Activated T-helper 9 cell treated with anti-CD3 and anti-CD28 coated beads, Interleukin-2, amount 50 U/mL, for 16 hours (primary cell): ENCODE data around the gene SUOX.
"Not testable (repeated sequence)": the region's sequence is repeated elsewhere in the genome, so short reads cannot be mapped to it uniquely, and the experiment has no call there.

ENCODE experiments used
- DNase-seq: peaks from one replicate; pipeline ENCODE4 v3.0.0-alpha.2; 2020; ENCODE audit warnings: low read depth

The SUOX gene

DNA sequence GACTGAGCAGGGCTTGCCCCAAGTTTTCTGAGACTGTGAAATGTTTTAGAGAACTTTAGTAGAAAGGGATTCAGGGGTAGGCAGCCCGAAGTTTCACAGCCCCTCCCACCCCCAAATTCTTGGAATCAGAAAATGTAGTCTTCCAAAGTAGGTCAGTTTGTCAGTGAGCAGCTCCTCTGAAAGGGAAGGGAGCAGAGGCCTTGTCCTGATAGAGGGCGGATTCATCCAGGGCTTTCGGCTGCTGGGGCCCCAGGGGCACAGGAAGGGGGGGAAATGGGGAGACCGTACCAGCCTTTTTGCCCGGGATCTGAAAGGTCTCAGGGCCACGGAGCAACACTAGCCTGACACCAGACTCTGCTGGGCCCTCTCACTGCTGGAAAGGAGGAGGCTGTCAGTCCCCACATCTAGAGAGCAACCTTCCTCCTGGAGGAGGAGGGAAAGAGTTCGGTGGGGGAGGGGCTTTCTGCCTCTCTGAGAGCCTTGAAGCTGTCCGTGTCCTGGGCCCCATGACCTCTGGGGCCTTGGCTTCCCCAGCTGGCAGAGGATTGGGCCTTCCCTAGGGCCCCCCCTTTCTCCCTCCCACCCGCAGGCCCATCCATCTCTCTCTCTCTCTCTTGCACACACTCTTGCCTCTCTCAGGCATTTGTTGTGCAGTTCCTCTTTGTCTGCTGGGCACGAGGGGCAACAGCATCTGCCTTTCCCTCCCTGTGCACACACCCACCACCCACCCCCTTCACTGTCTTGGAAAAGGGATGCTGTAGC is 23.5 kb downstream of the SUOX start, which contains the start of gene IKZF4:
Gene IKZF4, plus strand, starts transcription at position 621 of the 762 bp plus-strand sequence. CDS start 451 bp downstream, outside the sequence.
- no peak for DNase-seq

DNA sequence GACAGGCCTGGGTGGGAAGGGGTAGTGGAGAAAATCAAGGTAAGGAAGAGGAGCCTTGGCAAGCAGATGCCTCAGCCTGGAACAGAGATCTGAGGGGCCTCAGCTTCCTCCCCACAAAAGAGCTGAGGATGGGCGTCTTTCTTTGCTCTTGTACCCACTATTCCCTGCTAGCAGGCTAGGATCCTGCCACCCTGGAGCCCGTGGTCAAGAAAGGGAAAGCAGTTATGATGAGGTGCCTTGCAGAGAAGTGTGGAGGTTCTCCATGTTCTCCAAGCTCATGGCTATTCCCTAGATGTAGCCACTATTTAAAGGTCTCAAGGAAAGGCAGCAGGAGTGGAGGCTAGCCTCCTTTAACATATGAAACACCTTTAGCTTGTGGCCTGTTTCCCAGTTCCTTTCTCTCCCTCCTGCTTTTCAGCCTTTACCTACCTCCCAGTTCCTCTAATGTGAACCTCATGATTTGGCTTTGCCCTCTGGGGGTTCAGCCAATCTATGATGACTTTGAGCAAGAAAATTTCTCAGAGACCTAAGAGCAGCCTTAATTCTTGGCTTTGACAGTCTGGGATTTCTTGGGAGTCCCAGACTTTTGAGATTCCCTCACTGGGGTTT is 24.9 kb downstream of the SUOX start:
- DNase-seq: no peak

- no peak for DNase-seq
Observed at GRCh38 chr12:56028511-56029165, 31.6 kb downstream of the SUOX start.

DNA sequence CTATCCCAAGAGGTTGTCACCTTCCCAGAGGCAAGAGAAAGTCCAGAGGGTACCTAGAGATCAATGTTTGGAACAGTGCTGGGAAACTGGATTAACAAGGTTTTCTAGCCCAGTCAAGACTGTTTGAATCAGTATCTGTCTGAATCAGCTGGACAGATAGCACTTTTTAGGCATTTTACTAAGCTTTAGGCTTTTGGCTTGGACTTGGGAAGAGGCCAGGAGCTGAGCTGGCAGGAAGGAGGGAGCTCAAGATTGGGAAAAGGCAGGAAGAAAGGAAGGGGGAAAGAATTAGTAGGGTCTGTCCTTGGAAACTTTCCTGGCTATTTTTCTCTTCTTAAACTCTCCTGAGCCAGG is 32.1 kb downstream of the SUOX start:
- no peak for DNase-seq

DNA sequence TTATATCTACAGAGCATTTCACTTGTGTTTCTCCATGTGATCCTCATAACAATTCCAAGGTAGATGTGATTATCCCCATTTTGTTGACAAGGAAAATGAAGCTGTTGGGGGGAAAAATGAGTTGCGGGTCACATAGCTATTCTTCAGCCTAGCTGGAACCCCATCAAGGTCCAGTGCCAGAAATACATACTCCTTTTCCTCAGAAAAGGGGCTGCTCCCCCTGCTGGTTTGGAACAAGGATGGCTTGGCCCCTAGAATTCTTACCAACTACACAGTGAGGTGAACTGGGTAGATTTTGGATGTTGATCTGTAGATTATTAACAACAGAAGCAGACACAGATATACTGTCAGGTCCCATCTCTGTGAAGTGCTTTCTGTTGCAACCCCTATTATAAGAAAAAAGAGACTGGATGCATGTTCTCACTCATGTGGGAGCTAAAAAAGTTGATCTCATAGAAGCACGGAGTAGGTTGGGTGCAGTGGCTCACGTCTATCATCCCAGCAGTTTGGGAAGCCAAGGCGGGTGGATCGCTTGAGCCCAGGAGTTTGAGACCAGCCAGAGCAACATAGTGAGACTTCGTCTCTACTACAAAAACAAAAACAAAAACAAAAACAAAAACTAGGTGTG is 32.7 kb downstream of the SUOX start:
- no peak for DNase-seq

- no peak for DNase-seq
Observed at GRCh38 chr12:56031987-56032386, 34.9 kb downstream of the SUOX start.

GRCh38 chr12:56034586-56035332 is 37.7 kb downstream of the SUOX start:
- no peak for DNase-seq

DNA sequence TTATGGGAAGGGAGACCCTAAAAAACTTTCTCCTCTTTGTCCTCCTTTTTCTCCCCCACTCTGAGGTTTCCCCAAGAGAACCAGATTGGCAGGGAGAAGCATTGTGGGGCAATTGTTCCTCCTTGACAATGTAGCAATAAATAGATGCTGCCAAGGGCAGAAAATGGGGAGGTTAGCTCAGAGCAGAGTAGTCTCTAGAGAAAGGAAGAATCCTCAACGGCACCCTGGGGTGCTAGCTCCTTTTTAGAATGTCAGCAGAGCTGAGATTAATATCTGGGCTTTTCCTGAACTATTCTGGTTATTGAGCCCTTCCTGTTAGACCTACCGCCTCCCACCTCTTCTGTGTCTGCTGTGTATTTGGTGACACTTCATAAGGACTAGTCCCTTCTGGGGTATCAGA is 40.1 kb downstream of the SUOX start:
- DNase-seq: no peak

- DNase-seq: no peak
Observed at GRCh38 chr12:56038022-56038655, 41.1 kb downstream of the SUOX start.

DNA sequence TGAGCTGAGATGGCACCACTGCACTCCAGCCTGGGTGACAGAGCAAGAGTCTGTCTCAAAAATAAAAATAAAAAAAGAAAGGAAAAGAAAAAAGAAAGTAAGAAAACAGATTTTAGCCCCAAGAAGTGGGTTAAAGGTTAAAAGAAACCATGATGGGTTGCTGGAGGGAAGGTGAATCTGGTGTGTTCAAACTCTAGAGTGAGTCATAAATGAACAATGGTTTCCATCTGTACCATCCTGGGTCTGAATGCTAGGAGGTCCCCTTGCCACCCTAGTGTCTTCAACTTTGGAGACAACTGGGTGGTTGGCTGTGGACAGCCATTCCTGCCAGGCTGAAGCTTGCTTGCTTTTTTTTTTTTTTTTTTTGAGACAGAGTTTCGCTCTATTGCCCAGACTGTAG is 43.1 kb downstream of the SUOX start:
- DNase-seq: no peak

- DNase-seq: no peak
Observed at GRCh38 chr12:56040963-56041551, 44.0 kb downstream of the SUOX start.

- DNase-seq: peak; percentile 84
Observed at GRCh38 chr12:56041552-56042429, 44.7 kb downstream of the SUOX start, which contains the start of gene RPS26. Gene RPS26, plus strand, starts transcription at chr12:56041918. Its CDS starts 249 bp downstream, at chr12:56042167.

DNA sequence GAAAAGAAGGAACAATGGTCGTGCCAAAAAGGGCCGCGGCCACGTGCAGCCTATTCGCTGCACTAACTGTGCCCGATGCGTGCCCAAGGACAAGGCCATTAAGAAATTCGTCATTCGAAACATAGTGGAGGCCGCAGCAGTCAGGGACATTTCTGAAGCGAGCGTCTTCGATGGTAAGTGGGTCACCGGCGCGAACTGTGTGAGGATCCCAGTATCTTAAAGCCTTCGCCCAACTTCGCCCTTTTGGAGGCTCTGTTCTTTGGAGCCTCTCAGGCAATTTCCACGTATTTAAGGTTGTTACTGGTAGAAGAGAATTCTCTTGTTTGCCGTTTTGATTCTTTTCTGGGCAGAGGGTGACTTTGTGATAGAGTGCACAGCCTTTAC is 45.3 kb downstream of the SUOX start:
- not testable (repeated sequence) for DNase-seq

DNA sequence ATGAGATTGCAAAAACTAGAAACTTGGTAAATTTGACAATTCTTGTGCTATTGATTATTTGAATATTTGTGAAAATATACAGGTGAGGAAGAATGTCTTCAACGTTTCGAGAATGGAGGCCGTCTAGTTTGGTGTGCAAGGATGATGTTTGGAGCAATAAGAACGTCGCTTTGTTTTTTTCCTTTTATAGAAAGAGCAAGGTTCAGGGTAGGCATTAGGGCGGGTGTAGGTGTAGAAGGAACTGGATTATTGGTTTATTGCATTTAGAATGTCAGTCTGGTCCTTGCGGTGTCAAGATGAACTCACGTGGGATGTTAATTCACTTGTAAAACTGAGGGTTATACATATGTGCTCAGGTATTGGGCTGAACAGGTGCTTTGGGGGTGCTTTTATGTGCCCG is 45.8 kb downstream of the SUOX start:
- no peak for DNase-seq

DNA sequence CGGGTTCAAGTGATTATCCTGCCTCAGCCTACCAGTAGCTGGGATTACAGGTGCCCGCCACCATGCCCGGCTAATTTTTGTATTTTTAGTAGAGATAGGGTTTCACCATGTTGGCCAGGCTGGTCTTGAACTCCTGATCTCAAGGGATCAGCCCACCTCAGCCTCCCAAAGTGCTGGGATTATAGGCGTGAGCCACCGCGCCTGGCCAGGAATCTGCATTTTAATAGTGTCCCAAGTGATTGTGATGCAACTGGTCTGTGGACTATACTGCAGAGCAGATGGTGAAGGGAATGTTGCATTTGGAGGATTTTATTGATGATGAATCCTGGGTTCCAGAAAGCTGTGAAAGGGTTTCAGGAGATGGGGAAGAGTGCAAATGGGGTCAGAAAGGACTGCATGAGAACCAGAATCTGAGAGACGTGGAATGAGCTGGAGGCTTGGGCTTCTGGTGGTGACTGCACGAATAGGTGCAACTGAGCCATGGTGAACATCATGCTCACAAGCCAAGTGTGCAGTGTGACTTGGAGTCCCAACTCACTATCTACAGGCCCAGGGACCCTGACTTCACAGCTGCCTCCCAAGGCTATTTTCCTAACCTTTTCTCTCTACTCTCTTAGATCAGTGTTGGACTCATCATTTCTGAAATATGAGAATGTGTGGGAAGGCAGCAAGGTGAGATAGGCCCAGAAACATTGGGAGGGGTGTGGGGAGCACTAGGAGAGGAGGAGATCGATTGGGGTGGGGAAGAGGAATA is 49.1 kb downstream of the SUOX start:
- DNase-seq: no peak

DNA sequence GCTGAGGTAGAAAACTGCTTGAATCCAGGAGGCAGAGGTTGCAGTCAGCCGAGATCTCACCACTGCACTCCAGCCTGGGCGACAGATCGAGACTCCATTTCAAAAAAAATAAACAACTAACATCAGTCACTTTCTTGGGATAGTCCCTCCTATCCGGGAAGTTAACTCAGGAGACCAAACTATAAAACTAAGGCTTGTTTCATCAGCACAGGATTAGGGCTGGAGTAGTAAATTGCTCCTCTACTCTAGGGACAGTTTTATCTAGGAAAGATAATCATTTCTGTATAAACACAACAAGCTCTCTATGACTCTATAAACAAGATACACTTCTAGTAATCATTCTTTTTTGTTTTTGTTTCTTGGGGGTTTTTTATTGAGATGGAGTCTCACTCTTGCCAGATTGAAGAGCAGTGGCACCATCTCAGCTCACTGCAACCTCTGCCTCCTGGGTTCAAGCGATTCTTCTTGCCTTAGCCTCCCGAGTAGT is 56.4 kb downstream of the SUOX start:
- DNase-seq: no peak
